ENCODE measurements around the gene UPK3A.

- no peak for TF ChIP-seq POLR2AphosphoS5 (IDR thresholded peaks at IDR 0.05; ENCODE audit: low read depth, low read length)
- no peak for TF ChIP-seq SIN3A (IDR thresholded peaks at IDR 0.05; ENCODE audit: borderline replicate concordance, insufficient read depth, low read length)
- no peak for TF ChIP-seq TAF1 (IDR thresholded peaks at IDR 0.05; ENCODE audit: borderline replicate concordance, insufficient read depth, low read length)
- no peak for TF ChIP-seq REST (IDR thresholded peaks at IDR 0.05; ENCODE audit: insufficient read depth in 1 of 2, low read depth in 2 of 2, low read length in 2 of 2)
Measured at GRCh38 chr22:45292731-45293442, 8.1 kb downstream of the UPK3A start.

Measured in PFSK-1 (cell line).